H1 (cell line): ENCODE measurements around the gene DAAM1. TPM values are rescaled to one million over a fixed set of nuclear protein-coding genes. Genes with fewer than 3 reads are reported as not detected.

ENCODE experiments used
- JUN ChIP-seq: IDR thresholded peaks from 2 replicates; pipeline ENCODE4 v1.6.1; 2011; ENCODE audit warnings: low read depth, mild to moderate bottlenecking, improper control_type of control experiment, low read length
- SRF ChIP-seq: IDR thresholded peaks from 2 replicates; pipeline ENCODE4 v1.6.1; 2011; ENCODE audit warnings: mild to moderate bottlenecking, low read depth, low read length, moderate library complexity
- polyA plus RNA-seq, 7 experiments: library from polyadenylated mRNA; depleted of rRNA in 3 of 7; stranded (reverse) in 5 of 7; unstranded in 2 of 7; fragments of >200 nt in 5 of 7; fragments of 200-250 nt in 2 of 7; gene quantifications; 1 replicate in 5 of 7; 2 replicates in 1 of 7; 4 replicates in 1 of 7; pipeline versions ENCODE4 v1.2.1 to v1.2.3, GENCODE V29; 2011 to 2013; ENCODE audit warnings: missing spikeins in 2 of 7, mixed read lengths in 2 of 7
- total RNA-seq: library from RNA; stranded (reverse); fragmentation: NEBNext Ultra II Directional; extraction: Animal tissue kit (Norgen Biotek cat#: 25700); gene quantifications from 2 replicates; pipeline ENCODE4 v1.2.1, GENCODE V29; 2021

The DAAM1 gene
- total and polyA plus RNA-seq, 2 of the 8 experiments (the other 6 are each of a cell fraction or from before 2014, with no cell fraction given) = 5.0 to 44.9 TPM

DNA sequence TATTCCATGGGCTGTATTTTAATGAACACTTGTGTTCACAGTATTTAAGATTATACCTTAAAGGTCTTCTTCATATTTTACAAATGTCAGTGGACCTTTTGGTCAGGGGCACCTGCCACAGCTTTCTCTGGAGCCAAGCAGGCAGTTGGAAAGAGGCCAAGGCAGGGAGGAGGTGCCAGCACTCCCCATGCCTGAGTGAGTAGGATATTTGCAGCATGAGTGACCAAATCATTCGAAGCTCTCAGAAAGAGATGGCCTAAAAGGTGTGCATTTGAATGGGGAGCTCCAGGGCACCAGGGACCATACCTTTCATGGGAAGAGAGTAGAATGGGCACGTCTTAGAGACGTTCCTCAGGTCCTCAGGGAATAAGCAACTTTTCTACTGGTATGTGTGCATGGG lies 155.1 kb downstream of the DAAM1 start (continued):
- TF ChIP-seq JUN (no peak), SRF (no peak)
